ENCODE data around the gene ATF7IP2.

- TF ChIP-seq CTCF (conservative IDR thresholded peaks at IDR 0.05) (no peak), ZFX (IDR thresholded peaks at IDR 0.05) (no peak)
Measured at GRCh38 chr16:10390330-10390729, 4.5 kb downstream of the ATF7IP2 start.
